GM21825 (cell line): ENCODE data around the gene AMY1C.
"Not testable (repeated sequence)": the region's sequence is repeated elsewhere in the genome, so short reads cannot be mapped to it uniquely, and the experiment has no call there.

Experiments
- ATAC-seq: cut with Tn5 transposase; IDR thresholded peaks from one replicate; pipeline ENCODE4 v1.9.1; 2021; ENCODE audit warnings: mild to moderate bottlenecking, moderate library complexity; ENCODE audit not compliant: unreplicated experiment

The AMY1C gene

DNA sequence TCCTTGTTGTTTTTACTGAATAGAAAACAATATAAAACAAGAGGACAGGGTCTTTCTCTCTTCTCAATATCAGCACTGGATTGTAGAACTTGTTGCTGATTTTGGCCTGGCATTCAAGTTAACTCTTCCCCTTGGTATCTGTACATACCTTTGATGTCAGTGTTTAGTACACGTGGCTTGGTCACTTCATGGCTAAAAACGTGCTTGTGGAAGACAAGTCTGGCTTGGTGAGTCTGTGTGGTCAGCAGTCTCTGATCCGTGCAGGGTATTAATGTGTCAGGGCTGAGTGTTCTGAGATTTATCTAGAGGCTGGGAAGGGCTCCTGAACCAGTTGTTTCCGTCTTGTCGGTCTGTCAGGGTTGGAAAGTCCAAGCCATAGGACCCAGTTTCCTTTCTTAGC lies at the start of gene AMY1C:
TSS of gene AMY1C (plus strand) at position 301 of the 400 bp plus-strand sequence. CDS start 572 bp downstream, outside the sequence.
- ATAC-seq = not testable (repeated sequence)

DNA sequence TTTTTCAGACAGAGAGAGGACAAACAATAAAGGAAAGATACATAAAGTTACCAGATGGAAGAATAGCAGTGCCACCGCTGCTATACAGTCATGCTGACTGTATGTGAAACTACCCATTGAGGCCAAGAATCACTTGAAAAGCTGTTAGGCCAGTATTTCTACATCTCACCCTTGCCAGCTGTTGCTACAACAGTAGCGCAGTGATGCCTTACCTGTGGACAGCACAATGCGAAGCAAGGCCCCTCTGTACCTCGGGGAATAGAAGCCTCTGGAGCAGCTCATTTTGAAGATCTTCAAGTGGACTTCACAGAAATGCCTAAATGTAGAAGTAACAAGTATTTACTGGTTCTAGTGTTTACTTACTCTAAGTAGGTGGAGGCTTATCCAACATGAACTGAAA lies 49.0 kb upstream of the AMY1C start:
- ATAC-seq = not testable (repeated sequence)

GRCh38 chr1:103701256-103701655 lies 48.4 kb upstream of the AMY1C start:
- not testable (repeated sequence) for ATAC-seq

GRCh38 chr1:103707670-103708069 lies 42.0 kb upstream of the AMY1C start:
- not testable (repeated sequence) for ATAC-seq

GRCh38 chr1:103710381-103710780 lies 39.3 kb upstream of the AMY1C start:
- ATAC-seq = not testable (repeated sequence)

DNA sequence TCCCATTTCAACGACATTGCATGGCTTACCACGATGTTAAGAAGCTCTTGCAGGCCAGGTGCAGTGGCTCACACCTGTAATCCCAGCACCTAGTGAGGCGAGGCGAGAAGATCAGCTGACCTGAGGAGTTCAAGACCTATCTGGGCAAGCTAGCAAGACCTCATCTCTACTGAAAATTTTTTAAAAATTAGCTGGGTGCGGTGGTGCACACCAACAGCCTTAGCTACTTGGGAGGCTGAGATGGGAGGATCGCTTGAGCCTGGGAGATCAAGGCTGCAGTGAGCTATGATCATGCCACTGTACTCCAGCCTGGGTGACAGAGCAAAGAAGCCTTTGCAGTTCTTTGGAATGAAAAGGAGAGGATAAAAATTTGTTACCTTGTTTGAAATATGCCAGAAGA lies 32.3 kb upstream of the AMY1C start:
- not testable (repeated sequence) for ATAC-seq

DNA sequence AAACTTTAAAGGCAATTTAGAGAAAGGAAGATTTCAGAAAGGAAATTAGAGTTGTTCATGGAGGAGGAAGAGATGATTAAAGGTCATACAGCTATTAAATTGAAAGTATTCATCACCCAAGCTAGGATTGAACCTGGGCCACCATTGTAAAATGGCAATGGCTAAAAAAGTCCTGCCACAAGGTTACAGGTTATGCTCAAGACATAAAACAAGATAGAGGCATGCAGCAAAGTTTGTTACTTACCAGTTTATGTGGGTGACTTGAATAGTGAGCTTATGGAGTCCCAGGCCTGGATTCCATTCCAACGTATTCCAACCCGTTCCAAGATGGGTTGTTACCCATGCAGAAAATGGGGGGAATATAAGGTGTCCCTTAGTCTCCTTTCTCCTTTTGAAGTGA lies 28.2 kb upstream of the AMY1C start:
- ATAC-seq = not testable (repeated sequence)

DNA sequence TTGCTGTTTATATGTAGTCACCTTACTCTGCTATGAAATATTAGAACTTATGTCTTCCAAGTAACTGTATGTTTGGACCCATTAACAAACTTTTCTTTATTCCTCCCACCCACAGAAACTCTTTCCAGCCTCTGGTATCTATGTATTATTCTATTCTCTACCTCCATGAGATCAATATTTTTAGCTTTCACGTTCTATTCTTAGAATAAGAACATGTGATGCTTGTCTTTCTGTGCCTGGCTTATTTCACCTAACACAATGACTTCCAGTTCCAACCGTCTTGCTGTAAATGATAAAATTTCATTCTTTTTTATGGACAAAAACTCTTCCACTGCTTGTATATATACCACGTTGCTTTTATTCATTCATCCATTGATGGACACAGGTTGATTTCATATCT lies 14.4 kb upstream of the AMY1C start:
- ATAC-seq = not testable (repeated sequence)

GRCh38 chr1:103738031-103738430 lies 11.7 kb upstream of the AMY1C start:
- not testable (repeated sequence) for ATAC-seq

- not testable (repeated sequence) for ATAC-seq
These were observed 5.2 kb upstream of the AMY1C start for GRCh38 chr1:103744449-103744848.

DNA sequence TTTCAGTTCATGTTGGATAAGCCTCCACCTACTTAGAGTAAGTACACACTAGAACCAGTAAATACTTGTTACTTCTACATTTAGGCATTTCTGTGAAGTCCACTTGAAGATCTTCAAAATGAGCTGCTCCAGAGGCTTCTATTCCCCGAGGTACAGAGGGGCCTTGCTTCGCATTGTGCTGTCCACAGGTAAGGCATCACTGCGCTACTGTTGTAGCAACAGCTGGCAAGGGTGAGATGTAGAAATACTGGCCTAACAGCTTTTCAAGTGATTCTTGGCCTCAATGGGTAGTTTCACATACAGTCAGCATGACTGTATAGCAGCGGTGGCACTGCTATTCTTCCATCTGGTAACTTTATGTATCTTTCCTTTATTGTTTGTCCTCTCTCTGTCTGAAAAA lies 4.7 kb upstream of the AMY1C start:
- not testable (repeated sequence) for ATAC-seq

DNA sequence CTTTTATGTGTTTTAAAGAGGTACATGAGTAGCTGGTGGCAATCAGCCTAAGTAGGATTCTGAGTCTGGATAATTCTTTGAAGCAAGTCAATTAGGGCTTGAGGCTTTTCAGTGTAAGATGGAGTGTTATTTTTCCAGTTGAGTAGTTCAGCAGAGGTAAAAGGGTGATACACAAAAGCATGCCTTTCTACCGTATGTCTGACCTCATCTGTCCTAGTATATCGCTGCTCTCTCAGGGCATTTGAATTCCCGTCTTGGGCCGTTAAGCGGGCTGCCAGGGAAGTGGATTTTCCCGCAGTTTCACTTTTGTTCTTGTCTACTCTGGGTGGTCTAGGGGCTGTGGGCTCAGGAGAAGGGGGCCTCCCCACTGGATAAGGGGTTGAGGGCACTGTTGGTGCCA lies 1.4 kb upstream of the AMY1C start:
- ATAC-seq = not testable (repeated sequence)

DNA sequence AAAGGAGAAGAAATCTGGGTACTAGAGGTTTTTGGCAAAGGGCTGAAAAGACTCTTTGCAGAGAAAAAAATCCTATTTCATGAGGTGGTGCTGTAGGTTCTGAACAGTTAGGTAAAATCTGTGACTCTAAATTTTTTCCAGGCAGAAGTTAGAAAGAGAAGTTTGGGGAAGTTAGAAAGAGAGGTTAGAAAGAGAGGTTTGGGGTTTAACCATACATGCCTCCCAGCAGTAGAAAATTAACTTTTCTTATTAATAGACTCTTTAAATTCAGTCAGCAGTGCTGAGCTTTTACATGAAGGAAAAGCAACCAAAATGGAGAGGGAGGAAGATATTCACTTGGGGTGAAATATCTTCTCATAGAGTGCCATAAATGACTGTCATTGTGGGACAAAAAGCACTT lies 12.2 kb downstream of the AMY1C start:
- ATAC-seq = no peak

DNA sequence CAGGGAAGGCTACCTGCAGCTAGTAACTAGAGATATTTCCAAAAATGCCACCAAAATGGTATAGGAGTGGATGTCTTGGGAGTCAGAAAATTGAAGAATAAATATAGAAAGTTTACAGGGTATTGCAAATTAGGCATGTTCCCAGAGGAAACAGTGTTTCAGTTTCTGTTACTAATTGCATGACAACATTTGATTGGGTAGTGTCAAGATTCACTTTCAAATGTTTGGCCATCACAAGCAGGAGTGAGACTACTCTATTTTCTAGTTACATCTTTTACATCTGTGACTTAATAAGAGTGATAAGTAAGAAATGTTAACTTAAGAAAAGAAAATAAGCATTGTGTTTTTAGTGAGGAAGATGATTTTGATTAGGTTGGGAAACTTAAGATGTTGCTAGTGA lies 30.2 kb downstream of the AMY1C start:
- ATAC-seq = no peak

GRCh38 chr1:103783944-103784377 lies 34.3 kb downstream of the AMY1C start:
- ATAC-seq = peak; percentile 68

DNA sequence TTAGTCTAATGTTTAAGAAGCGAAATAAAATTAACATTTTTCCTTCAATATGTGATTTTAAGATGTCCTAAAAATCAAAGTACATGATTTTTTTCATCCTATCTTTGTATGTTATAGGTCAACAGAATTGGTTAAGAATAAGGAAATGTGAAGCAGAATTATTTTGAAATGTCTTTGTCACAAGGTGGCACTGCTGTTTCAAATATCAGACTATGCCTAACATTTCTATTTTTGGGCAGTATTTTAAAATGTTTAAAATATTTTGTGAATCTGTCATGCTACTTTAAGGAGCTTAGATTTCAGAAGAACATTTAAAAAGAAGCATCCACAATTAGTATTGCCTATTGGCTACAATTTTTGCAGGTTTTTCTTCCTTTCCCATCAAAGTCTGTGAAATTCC lies 38.7 kb downstream of the AMY1C start:
- ATAC-seq = no peak

- no peak for ATAC-seq
These were observed 40.5 kb downstream of the AMY1C start for GRCh38 chr1:103790172-103790571.
